Fibroblast of gingiva (primary cell): ENCODE measurements around the gene CCR2.
A peak's percentile ranks its signal among the peaks of the same experiment; 100 is the strongest.

Experiments
- DNase-seq: peaks from one replicate; pipeline ENCODE4 v3.0.0-alpha.2; 2011; ENCODE audit warnings: low read depth

The CCR2 gene

GRCh38 chr3:46405301-46406019 is 51.5 kb downstream of the CCR2 start:
- peak; percentile 14 for DNase-seq

DNA sequence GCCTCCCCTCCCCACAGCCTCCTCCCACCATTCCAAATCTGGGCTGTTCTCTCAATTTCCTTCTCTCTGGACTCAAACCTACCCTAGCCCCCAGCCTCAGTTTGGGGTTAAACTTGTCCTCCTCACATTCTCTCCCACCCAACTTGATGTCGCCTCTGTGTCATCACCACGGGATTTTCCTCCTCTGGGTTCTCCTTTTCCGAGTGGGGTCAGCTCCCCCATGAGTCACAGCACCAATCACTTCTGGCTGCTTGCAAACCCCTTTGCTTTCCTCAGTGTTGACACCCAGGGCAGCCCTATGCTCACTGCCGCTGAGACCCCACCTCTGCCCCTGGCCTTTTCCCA is 52.5 kb downstream of the CCR2 start:
- DNase-seq, result no peak

GRCh38 chr3:46406788-46407611 is 53.1 kb downstream of the CCR2 start, which contains the start of the genes CCR5AS and CCRL2:
Gene CCR5AS (minus strand): TSS chr3:46407066.
Gene CCRL2 (plus strand): TSS chr3:46407259. CDS start chr3:46408080, 821 bp downstream.
- DNase-seq, result peak; percentile 46

GRCh38 chr3:46407970-46408369 is 54.1 kb downstream of the CCR2 start:
- DNase-seq, result no peak

- DNase-seq, result no peak
Measured at GRCh38 chr3:46408853-46409252, 54.9 kb downstream of the CCR2 start.

GRCh38 chr3:46409739-46410489 is 56.0 kb downstream of the CCR2 start:
- DNase-seq, result no peak
